ENCODE data around the gene CCT3.

The CCT3 gene

DNA sequence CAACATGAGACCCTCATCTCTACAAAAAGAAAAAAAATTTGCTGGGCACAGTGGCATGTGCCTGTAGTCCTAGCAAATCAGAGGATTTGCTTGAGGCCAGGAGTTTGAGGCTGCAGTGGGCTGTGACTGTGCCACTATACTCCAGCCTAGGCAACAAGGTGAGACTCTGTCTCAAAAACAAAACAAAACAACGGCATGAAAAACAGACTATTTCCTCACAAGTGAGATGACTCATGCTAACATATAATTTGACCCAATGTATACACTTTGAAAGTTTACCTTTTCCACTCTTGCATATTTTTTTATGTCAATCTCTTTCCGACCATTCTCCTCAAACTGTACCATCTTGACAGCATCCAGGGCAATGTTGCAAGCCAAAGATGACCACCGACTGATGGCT, 17.5 kb downstream of the CCT3 start:
- DNase-seq, result no peak

DNA sequence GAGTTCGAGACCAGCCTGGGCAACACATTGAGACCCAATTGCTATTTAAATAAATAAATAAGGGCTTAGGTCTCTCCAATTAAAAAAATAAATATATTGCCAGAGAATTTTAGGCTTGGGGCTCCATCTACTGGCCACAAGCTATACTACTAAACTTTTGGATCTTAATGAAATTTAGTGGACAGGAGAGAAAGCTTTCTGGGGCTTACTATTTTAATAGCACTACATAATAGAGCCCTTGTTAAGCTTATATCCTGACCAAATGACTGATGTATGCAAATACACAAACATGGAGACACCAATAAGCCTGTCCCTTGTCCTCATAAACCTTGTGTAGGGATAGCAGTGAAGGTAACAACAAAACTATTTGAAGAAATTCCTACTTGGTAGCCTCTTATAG, 18.4 kb downstream of the CCT3 start:
- no peak for DNase-seq

- no peak for DNase-seq
These were observed 21.2 kb downstream of the CCT3 start for GRCh38 chr1:156316909-156317308.

DNA sequence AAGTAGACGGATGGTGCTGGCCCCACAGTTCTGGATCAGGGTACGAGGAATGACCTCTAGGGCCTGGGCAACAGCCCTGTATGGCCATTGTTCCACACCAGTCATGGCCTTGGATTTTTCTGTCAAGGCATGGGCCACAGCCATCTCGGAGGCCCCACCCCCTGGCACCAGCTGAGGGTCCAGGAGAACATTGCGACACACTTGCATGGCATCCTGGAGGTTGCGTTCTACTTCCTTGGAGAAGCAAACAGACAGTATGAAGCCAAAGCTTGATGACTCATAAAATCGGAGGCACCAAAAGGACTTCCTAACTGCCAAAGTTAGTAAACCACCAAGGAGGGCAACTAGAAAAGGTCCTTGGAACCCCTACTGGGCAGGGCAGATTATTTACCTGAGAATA, 27.1 kb downstream of the CCT3 start:
- no peak for DNase-seq

GRCh38 chr1:156308078-156308477, 30.0 kb downstream of the CCT3 start:
- no peak for DNase-seq

DNA sequence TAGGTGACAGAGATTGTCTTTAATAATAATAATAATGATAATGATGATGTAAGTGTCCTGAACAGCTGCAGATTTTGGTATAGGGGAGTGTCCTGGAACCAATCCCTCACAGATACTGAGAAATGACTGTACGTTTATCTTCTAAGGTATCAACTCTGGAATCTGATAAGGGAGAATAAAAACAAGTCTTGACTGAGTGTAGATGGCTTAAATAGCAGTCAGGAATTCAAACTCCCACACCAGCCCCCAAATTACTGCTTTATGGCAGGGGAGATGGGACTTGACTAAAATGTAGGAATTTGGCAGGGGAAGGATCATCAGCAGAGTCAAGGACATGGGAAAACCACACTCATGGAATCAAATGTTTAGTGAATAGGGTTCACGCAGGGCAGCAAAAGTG, 32.9 kb downstream of the CCT3 start:
- no peak for DNase-seq

DNA sequence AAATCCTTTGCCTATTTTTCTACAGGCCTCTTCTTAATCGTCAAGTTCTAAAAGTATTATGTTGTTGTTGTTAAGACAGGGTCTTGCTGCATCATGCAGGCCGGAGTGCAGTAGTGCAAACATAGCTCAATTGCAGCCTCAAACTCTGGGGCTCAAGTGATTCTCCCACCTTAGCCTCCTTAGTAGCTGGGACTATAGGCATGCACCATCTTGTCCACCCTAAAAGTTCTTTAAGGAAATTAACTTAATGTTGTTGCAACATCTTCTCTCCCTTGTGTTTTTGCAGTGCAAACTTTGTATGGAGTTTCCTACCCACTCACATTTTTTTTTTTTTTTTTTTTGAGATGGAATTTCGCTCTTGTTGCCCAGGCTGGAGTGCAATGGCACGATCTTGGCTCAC, 34.9 kb downstream of the CCT3 start:
- no peak for DNase-seq

DNA sequence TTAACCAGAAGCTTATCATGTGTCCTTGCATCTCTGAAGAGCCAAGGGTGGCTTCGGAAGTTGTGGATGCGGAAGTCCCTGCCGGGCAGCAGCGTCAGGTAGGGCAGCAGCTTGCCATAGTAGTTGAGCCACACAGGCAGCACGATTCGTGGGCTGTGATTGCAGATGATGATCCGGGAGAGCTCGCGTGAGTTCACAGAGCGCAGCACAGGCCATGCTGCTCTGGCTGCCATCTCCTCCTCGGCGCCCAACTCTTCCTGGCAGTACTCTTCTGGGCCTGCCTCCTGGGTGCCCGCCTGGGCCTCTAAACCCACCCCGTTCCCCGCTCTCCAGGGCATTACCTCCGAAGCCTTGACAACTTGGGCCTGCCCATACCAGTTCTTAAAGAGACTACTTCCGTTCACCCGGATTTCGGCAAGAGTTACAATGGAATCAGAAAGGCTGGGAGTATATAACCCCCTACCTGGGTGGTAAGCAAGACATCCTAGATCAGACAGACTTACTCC, 39.2 kb downstream of the CCT3 start, which contains the start of gene VHLL:
VHLL (minus strand) TSS at position 456 of the 506 bp plus-strand sequence; CDS start at position 338, 118 bp downstream.
- DNase-seq, result no peak

- peak; percentile 60 to 61 for DNase-seq
These were observed 42.6 kb downstream of the CCT3 start, which contains the start of gene GLMP for GRCh38 chr1:156295391-156295947. Gene GLMP, minus strand, starts transcription at chr1:156295679. Its CDS starts 34 bp downstream, at chr1:156295645.

GRCh38 chr1:156293895-156294294, 44.2 kb downstream of the CCT3 start:
- DNase-seq, result no peak

DNA sequence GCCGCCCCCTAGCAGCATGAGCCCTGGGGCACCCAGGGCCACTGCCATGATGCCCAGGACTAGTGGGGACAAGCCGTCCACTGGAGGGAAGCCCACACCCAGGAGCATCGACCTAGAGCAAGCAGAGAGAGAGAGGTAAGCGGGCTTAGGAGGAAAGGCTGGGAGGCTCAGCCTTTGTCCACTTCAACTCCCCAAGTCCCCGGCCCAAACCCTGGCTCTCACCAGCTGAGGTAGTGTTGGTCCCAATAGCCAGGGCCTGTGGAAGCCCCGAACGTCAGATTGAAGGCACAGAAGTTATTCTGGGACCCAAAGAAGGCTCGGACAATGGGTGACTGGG, 45.0 kb downstream of the CCT3 start:
- DNase-seq, result no peak

DNA sequence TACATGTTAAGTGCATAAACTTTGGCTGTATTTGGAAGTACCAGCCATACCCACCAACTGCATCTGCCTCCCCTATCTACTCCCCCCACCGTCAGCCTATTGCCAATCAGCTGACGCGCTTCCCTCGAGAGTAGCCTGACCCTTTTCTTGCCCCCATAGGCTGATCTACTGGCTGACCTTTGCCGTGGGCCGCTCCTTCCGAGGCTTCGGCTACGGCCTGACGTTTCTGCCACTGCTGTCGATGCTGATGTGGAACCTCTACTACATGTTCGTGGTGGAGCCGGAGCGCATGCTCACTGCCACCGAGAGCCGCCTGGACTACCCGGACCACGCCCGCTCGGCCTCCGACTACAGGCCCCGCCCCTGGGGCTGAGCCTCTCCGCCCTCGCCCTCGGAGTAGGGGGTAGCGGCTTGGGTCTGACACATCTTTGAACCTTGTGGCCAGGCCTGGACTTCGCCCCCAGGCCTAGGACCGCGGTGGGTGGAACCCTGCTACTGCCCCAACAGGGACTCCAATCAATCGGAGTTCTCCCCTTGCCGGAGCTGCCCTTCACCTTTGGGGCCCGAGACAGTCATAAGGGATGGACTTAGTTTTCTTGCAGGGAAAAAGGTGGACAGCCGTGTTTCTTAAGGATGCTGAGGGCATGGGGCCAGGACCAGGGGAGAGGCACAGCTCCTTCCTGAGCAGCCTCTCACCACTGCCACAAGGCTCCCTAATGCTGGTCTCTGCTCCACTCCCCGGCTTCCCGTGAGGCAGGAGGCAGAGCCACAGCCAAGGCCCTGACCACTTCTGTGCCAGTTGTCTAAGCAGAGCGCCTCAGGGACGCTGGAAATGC, 46.6 kb downstream of the CCT3 start:
- DNase-seq, result peak in 1 of 2 donors; percentile 42

- no peak for DNase-seq
These were observed 48.2 kb downstream of the CCT3 start for GRCh38 chr1:156289857-156290256.

DNA sequence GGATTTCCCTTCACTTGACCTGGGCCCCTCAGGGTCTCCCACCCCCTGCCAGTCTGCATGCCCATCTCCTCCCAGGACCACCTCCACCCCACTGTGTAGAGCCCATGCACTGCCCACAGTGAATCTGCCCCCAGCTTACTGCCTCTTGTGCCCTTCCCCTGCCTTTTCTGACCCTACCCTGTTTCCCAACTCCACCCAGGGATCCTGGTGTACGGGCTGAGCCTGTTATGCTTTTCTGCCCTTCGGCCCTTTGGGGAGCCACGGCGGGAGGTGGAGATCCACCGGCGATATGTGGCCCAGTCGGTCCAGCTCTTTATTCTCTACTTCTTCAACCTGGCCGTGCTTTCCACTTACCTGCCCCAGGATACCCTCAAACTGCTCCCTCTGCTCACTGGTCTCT, 52.0 kb downstream of the CCT3 start:
- no peak for DNase-seq

- DNase-seq, result no peak
These were observed 52.7 kb downstream of the CCT3 start for GRCh38 chr1:156285437-156285836.

DNA sequence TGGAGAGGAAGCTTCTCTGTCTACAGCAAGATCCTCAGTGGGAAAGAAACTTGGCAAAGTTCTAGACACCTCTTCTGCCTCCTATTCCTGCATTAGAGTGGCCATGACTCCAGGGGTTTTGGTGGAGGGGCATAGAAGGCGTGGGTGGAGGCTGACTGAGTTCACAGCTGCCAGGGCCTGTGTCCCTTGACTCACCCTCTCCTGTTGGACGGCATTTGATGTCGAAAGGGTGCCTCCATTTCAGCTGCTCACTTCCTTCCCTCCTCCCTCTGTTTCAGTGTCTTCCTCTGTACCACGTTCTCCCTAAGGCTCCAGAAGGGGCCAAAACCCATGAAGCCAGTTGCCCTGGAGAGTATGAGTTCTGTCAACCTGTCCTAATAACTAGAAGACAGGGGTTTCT, 53.3 kb downstream of the CCT3 start:
- DNase-seq, result no peak

DNA sequence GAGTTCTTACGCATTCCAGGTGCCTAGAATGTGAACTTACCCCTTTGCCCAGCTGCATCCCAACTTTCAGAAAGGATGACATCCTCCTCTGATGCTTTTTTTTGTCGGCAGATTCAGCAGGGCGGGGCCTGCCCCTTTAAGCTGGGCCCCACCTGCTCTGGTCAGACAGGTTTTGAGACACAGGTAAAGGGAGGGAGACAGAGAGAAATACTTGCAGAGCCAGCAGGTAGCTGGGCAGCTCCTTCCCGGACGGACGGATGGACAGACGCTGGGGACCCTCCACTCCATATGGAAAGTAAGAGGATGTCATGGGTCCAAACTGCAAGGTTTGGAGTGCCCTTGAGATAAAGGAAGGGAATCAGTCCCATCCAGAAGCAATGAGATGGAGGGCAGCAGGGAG, 54.0 kb downstream of the CCT3 start, which contains the start of gene TMEM79:
TMEM79 (plus strand) TSS at position 214 of the 400 bp plus-strand sequence. CDS start 902 bp downstream, outside the sequence.
- no peak for DNase-seq

- DNase-seq, result no peak
These were observed 54.6 kb downstream of the CCT3 start for GRCh38 chr1:156283521-156283920.

DNA sequence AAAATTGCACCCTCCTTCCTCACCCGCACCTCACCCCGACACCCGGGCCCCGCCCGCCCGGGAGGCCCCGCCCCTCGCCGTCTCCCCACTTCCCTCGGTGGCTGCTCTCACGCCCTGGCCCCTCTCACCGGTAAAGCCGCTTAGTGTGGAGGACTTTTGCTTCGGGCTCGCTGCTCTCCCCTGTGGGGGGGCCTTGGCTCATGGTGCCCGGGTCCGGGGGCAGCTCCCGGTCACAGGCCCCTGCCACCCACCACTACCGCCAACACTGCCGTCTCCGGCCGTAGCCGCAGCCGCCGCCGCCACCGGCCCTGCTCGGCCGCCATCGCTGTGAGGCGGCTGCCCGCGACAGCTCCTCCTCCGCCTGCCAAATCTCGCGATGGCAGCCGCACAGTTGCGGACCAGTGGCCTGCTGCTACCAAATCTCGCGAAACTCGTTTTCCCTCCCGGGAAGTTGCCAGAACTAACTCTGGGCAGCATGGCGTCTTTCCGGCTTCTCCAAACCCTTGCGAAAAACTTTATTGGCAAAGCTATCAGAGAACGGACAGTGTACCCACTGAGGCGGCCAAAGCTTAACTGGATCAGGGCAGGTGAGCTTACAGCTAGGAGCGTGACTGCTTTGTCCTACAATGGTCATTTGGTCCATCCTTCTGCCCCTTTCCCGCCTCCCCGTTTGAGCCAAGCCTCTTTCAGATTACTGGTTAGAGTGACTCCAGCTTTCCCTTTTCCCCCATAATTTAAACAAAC, 55.4 kb downstream of the CCT3 start, which contains the start of gene SMG5:
SMG5 (minus strand) TSS at position 347 of the 744 bp plus-strand sequence; CDS start at position 202, 145 bp downstream.
- peak; percentile 94 to 95 for DNase-seq

- DNase-seq, result peak; percentile 38 to 46
These were observed 56.2 kb downstream of the CCT3 start for GRCh38 chr1:156281693-156282478.

DNA sequence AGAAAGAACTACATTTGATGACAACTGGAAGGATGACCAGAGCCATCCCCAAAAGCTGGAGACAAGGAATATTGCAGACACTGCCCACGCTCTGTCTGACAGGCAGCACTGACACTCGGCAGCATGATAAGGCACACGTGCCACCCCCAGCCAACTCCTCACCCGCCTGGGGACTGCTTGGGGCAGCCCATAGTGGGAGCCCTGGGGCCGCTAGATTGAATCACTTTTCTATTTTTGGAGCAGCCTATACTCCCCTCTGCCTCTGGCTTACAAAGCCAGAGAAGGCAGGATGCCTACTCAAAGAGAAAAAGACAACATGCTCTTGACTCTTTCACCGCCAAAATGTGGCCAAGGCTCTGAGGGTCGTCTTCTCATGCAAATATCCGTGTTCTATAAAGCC, 56.8 kb downstream of the CCT3 start:
- peak; percentile 57 to 62 for DNase-seq

DNA sequence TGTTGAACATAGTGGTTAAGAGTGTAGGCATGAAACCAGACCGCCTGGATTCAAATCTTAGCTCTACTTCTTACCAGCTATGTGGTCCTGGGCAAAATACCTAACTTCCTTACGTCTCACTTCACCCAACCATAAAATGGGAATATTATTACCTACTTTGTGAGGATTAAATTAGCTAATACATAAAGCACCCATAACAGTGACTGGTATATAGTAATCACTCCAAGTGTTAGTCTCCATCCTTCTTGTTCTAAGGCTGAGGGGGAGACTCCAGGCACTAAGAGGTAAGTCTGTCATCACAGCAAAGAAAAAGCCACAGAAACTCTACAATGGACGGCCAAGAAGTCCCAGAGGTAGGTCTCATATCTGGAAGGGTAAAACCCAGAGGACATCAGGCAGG, 58.3 kb downstream of the CCT3 start:
- DNase-seq, result no peak
